IPS-18c (cell line): ENCODE measurements around the gene ACER3.
"Not testable (repeated sequence)": the region's sequence is repeated elsewhere in the genome, so short reads cannot be mapped to it uniquely, and the experiment has no call there.

Experiments
- H3K4me3 ChIP-seq: 2 replicates; pipeline ENCODE4 v1.7.0; 2013; ENCODE audit warnings: low read depth, mild to moderate bottlenecking, low read length, moderate library complexity; ENCODE audit not compliant: insufficient read depth
- H3K9me3 ChIP-seq: one replicate; pipeline ENCODE4 v1.6.1; 2013; ENCODE audit warnings: mild to moderate bottlenecking, low read length, moderate library complexity; ENCODE audit not compliant: control insufficient read depth, insufficient read depth

The ACER3 gene

GRCh38 chr11:77001613-77002012, 140.9 kb downstream of the ACER3 start:
- H3K4me3 ChIP-seq = no peak overlapping the region
- H3K9me3 ChIP-seq = no peaks in the 10 kb centered on the region

DNA sequence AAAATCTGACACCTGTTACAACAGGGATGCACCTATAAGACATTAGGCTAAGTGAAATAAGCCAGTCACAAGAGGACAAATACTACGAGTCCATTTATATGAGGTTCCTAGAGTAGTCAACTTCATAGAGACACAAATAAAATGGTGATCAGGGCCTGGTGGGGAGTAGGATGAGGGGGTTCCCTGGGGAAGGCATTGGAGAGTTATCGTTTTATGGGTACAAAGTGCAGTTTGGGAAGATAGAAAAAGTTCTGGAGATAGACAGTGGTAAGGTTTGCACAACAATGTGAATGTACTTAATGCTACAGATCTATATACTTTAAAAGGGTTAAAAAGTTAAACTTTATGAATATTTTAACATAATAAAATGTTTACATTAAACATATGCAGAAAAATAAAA, 142.1 kb downstream of the ACER3 start:
- no peak overlapping the region for H3K4me3 ChIP-seq
- H3K9me3 ChIP-seq = no peaks in the 10 kb centered on the region

- H3K9me3 ChIP-seq = no peaks in the 10 kb centered on the region
Observed at GRCh38 chr11:77003963-77004362, 143.2 kb downstream of the ACER3 start.

DNA sequence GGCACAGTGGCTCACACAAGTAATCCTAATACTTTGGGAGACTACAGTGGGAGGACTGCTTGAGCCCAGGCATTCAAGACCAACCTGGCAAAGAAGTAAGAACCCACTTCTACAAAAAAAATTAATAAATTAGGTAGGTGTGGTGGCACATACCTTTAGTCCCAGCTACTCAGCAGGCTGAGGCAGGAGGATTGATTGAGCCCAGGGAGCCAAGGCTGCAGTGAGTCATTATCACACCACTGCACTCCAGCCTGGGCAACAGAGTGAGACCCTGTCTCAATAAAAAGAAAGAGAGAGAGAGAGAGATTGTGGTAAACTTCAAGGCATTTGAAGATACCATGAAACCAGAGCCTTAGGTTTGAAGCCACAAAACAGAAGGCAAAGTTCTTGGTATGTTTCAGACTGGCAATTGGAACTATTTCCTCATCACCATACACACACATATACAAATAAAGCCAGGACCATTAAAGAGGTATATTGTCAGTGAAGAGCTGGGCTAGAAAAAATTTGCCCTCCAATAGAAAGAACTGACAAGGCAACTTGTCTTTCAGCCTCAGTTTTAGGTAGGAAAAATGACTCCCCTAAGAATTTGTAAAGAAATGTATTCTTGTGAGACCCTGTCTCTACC, 148.9 kb downstream of the ACER3 start:
- Histone ChIP-seq H3K4me3 (no peak overlapping the region), H3K9me3 (no peaks in the 10 kb centered on the region)

More at GRCh38 chr11:77003963-77004362, 143.2 kb downstream of the ACER3 start:
- no peak overlapping the region for H3K4me3 ChIP-seq

GRCh38 chr11:77014669-77015068, 154.0 kb downstream of the ACER3 start:
- Histone ChIP-seq H3K9me3 (peaks cover 3% of the 10 kb centered on the region), H3K4me3 (no peak overlapping the region)

- not testable (repeated sequence) for H3K9me3 ChIP-seq, H3K4me3 ChIP-seq
Observed at GRCh38 chr11:77018396-77018924, 157.7 kb downstream of the ACER3 start.

DNA sequence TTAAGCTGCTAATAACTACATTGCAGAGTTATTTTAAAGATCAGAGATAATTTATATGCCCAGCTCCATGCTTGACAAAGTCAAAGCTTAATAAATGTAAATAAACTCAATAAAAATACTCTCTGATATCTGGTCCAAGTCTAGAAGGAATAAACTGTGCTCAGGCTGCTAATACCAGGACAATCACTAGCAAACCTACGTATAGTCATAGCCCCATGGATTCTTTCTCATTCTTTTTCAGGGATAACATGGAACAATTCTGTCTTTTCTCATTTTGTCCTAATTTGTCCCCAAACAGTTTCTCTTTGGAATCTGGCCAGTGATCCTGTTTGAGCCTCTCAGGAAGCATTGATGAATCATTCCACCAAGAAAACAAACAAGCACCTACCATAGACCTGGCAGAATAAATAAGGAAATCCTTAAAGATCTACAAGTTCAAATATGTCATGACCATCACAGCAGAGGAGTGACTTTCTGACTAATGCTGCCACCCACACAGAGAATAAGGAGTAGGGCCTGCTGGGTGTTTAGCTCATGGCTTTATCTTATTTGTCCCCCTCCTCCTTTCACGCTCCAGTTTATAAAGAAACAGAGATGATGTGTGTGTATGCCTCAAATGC, 159.4 kb downstream of the ACER3 start:
- no peak overlapping the region for H3K4me3 ChIP-seq
- H3K9me3 ChIP-seq = peaks cover 3% of the 10 kb centered on the region

- Histone ChIP-seq H3K4me3 (no peak overlapping the region), H3K9me3 (peaks cover 3% of the 10 kb centered on the region)
Observed at GRCh38 chr11:77020734-77021133, 160.0 kb downstream of the ACER3 start.

DNA sequence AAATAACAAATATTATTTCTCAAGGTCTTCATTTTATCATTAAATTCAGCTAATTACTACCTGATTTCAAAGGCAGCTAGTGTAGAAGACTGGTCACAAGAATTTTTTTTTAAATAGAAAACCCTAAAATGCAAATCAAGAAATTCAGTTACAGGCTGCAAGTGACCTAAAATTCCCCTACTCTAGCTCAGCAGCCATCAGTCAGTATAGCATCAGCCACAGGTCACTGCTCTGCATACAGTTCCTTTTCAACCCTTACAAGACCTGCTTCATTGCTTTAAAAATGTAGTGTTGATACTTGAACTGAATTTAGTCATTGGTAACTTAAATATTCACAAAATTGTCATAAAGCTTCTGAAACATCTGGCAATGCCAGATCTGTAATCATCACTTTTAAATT, 164.0 kb downstream of the ACER3 start:
- no peak overlapping the region for H3K4me3 ChIP-seq
- no peaks in the 10 kb centered on the region for H3K9me3 ChIP-seq

- Histone ChIP-seq H3K4me3 (no peak overlapping the region), H3K9me3 (no peaks in the 10 kb centered on the region)
Observed at GRCh38 chr11:77026221-77026620, 165.5 kb downstream of the ACER3 start.

GRCh38 chr11:77026743-77027142, 166.0 kb downstream of the ACER3 start:
- Histone ChIP-seq H3K9me3 (no peaks in the 10 kb centered on the region), H3K4me3 (no peak overlapping the region)

GRCh38 chr11:77027275-77027674, 166.6 kb downstream of the ACER3 start:
- no peak overlapping the region for H3K4me3 ChIP-seq

DNA sequence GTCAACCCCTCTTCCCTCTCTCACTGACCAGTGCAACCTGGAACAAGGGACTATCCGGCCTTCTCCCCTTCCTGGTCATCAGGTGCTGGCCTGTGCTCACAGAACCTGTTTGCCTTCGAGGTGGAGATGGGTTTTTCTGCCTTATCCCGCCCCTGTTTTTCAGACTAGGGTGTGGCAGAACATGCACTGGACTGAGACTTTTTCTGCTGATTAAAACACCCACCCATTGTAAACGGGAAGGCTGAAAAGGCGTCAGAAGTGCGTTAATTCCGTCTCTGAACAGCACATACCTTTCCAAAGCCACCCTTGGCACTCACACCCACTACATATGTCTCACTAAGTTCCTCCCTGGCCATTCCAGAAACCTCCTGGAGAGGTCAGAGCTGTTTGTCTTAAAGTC, 169.1 kb downstream of the ACER3 start:
- Histone ChIP-seq H3K9me3 (no peaks in the 10 kb centered on the region), H3K4me3 (no peak overlapping the region)

More at GRCh38 chr11:77027275-77027674, 166.6 kb downstream of the ACER3 start:
- H3K9me3 ChIP-seq = no peaks in the 10 kb centered on the region

DNA sequence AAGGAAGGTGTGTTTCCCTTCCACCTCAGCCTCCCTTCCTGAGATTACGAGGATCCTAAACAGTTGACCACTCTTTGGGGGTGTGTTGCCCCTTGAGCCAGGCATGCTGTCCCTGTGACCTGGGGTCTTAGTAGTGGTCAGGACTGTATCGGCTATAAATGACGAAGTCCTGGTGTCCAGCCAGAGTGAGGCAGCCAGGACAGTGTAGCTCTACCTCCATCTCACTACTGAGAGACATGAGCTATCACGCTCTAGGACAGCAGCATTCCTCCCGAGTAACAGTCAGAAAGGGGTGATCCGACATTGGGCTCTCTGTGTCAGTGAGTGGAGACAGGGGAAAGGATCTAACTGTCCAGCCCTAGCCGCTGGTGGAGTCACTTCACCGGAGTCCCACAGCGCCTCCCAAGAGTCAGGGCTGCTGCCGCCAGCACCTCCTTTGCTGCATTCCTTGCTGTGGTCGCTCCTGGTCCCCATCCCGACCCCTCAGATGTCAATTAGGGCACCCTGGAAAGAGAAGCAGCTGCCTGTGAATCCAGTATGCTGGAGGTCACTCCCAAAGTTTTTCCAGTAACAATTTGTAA, 170.2 kb downstream of the ACER3 start:
- Histone ChIP-seq H3K9me3 (no peaks in the 10 kb centered on the region), H3K4me3 (no peak overlapping the region)

DNA sequence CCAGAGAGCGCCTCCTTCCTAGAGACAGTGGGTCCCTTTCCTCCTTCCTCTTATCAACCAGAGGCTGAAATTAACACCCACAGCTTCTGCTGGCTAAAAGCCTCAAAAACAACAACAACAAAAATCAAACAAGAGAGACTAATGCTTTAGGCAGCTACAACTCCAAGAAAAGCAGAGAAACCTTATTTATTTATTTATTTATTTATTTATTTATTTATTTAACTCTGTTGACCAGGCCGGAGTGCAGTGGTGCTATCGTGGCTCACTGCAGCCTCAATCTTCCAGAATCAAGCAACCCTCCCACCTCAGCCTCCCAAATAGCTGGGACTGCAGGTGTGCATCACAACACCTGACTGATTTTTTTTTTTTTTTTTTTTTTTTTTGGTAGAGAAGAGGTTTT, 170.9 kb downstream of the ACER3 start:
- H3K4me3 ChIP-seq = no peak overlapping the region
- no peaks in the 10 kb centered on the region for H3K9me3 ChIP-seq

DNA sequence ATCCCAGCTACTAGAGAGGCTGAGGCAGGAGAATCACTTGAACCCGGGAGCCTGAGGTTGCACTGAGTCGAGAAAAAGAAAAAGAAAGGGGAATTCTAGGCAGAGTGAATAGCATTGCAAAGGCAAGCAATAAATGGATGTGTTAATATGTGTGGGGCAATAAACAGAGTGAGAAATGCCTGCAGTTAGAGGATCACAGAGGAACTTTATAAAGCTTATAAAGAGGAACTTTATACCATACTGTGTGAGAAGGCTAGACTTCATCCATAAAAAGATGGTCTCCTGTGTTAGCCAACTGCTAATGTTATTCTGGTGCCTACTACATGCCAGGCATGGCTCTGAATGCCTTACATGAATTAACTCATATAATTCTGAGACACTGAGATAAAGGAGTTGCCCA, 174.3 kb downstream of the ACER3 start:
- peaks cover under 1% of the 10 kb centered on the region for H3K9me3 ChIP-seq
- H3K4me3 ChIP-seq = no peak overlapping the region

GRCh38 chr11:77035580-77035979, 174.9 kb downstream of the ACER3 start:
- H3K9me3 ChIP-seq = peaks cover 2% of the 10 kb centered on the region

DNA sequence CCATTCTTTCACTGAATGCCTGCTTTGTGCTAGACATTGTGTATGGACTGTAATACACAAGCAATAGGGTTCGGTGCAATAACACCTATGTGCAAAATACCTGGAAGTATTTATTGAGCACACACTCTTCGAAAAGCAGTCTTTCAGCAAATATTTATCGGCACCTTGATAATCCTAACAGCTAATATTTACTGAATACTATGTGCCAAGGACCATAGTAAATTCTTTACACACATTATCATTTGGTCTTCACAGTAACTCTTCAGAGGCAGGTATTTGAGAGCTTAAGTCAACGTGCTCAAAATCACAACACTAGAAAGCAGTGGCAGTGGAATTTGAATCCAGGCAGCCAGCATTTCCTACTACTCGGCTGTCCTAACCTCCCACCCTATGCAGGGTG, 175.7 kb downstream of the ACER3 start:
- no peak overlapping the region for H3K4me3 ChIP-seq
- H3K9me3 ChIP-seq = peaks cover 2% of the 10 kb centered on the region

More at GRCh38 chr11:77035580-77035979, 174.9 kb downstream of the ACER3 start:
- no peak overlapping the region for H3K4me3 ChIP-seq
